Keratinocyte (primary cell): ENCODE data around the gene ATG9B. TPM values are rescaled to one million over a fixed set of nuclear protein-coding genes. Genes with fewer than 3 reads are reported as not detected.

Experiments used
- DNase-seq: peaks from one replicate; pipeline ENCODE4 v3.0.0-alpha.2; 2011; ENCODE audit warnings: low read depth, missing footprints, low spot score
- FAIRE-seq: peaks from 2 replicates; lab custom pipeline; 2011; peaks lifted over from hg19 to GRCh38; lab: Jason Lieb, UNC
- H2AFZ ChIP-seq: 2 replicates; pipeline ENCODE4 v1.6.0; 2012; ENCODE audit warnings: low read length, control low read depth, inconsistent platforms; ENCODE audit not compliant: control insufficient read depth
- H3K27ac ChIP-seq: 2 replicates; pipeline ENCODE4 v1.5.1; 2011; ENCODE audit warnings: low read length; ENCODE audit not compliant: control insufficient read depth, insufficient read depth
- H3K27me3 ChIP-seq: 3 replicates; pipeline ENCODE4 v1.6.0; 2011; ENCODE audit warnings: low read length; ENCODE audit not compliant: control insufficient read depth, insufficient read depth; ENCODE audit errors: extremely low read depth
- H3K36me3 ChIP-seq, 2 experiments: 2 replicates in 1 of 2; 3 replicates in 1 of 2; pipeline ENCODE4 v1.5.1; 2011; ENCODE audit warnings: low read length in 2 of 2, mild to moderate bottlenecking in 1 of 2; ENCODE audit not compliant: control insufficient read depth in 2 of 2, insufficient read depth in 2 of 2; ENCODE audit errors: extremely low read depth in 1 of 2
- H3K4me1 ChIP-seq: 3 replicates; pipeline ENCODE4 v1.5.1; 2011; ENCODE audit warnings: low read length; ENCODE audit not compliant: control insufficient read depth, insufficient read depth; ENCODE audit errors: extremely low read depth
- H3K4me2 ChIP-seq: 3 replicates; pipeline ENCODE4 v1.6.0; 2011; ENCODE audit warnings: low read depth, low read length; ENCODE audit not compliant: control insufficient read depth, insufficient read depth; ENCODE audit errors: extremely low read depth
- H3K4me3 ChIP-seq, 3 experiments: fragments of 200-600 bp in 1 of 3; sonication (generic) in 1 of 3; 2 replicates in 2 of 3; 3 replicates in 1 of 3; pipeline ENCODE4 v1.5.1; 2011 to 2016; ENCODE audit warnings: low read length in 3 of 3, mild to moderate bottlenecking in 3 of 3, control low read depth in 2 of 3, inconsistent platforms in 1 of 3, low read depth in 1 of 3, mixed read lengths in 1 of 3, mixed run types in 1 of 3, moderate library complexity in 1 of 3; ENCODE audit not compliant: control insufficient read depth in 2 of 3, insufficient read depth in 2 of 3; ENCODE audit errors: extremely low read depth in 1 of 3
- H3K79me2 ChIP-seq: 2 replicates; pipeline ENCODE4 v1.6.0; 2012; ENCODE audit warnings: low read length; ENCODE audit not compliant: control insufficient read depth, insufficient read depth
- H3K9ac ChIP-seq: 3 replicates; pipeline ENCODE4 v1.6.0; 2011; ENCODE audit warnings: low read length; ENCODE audit not compliant: control insufficient read depth, insufficient read depth; ENCODE audit errors: extremely low read depth
- H3K9me1 ChIP-seq: 3 replicates; pipeline ENCODE4 v1.6.0; 2011; ENCODE audit warnings: low read length; ENCODE audit not compliant: control insufficient read depth, insufficient read depth; ENCODE audit errors: extremely low read depth
- H3K9me3 ChIP-seq: 2 replicates; pipeline ENCODE4 v1.5.1; 2012; ENCODE audit warnings: low read depth, low read length; ENCODE audit not compliant: control insufficient read depth
- H4K20me1 ChIP-seq: 3 replicates; pipeline ENCODE4 v1.6.0; 2011; ENCODE audit warnings: low read length; ENCODE audit not compliant: control insufficient read depth, insufficient read depth; ENCODE audit errors: extremely low read depth
- CTCF ChIP-seq, 3 experiments: IDR thresholded peaks in 1 of 3; conservative IDR thresholded peaks in 1 of 3; optimal IDR thresholded peaks in 1 of 3; 2 replicates in 2 of 3; 3 replicates in 1 of 3; pipeline versions ENCODE3 to v1.5.1; 2011; ENCODE audit warnings: low read length in 3 of 3, mild to moderate bottlenecking in 3 of 3, moderate library complexity in 2 of 3, control low read depth in 1 of 3, inconsistent platforms in 1 of 3; ENCODE audit not compliant: insufficient read depth in 2 of 3; ENCODE audit errors: extremely low read depth in 1 of 3
- EZH2 ChIP-seq: IDR thresholded peaks from one replicate; pipeline ENCODE4 v1.6.1; 2012; ENCODE audit warnings: inconsistent platforms, mild to moderate bottlenecking, low read length, moderate library complexity
- dilution Hi-C: fragments of 300-500 bp; cut with MboI; formaldehyde crosslinking; loops from one replicate; pipeline ENCODE4 v1.7.0; 2020; ENCODE audit warnings: low sequenced_read_pairs; ENCODE audit not compliant: extremely low pct_ligation_motif_present
- polyA plus RNA-seq, 5 experiments: library from polyadenylated mRNA; depleted of rRNA in 3 of 5; stranded (reverse) in 3 of 5; stranded (forward) in 1 of 5; unstranded in 1 of 5; fragments of >200 nt; gene quantifications; 1 replicate in 1 of 5; 2 replicates in 3 of 5; 3 replicates in 1 of 5; pipeline versions ENCODE4 v1.2.1 to v1.2.3, GENCODE V29; 2011 to 2012; ENCODE audit warnings: missing spikeins in 2 of 5, low read depth in 1 of 5, low replicate concordance in 1 of 5

ATG9B gene
- polyA plus RNA-seq, 1 donor (not counting 4 experiments of a cell fraction or from before 2014, with no cell fraction given), result 0.12 TPM

DNA sequence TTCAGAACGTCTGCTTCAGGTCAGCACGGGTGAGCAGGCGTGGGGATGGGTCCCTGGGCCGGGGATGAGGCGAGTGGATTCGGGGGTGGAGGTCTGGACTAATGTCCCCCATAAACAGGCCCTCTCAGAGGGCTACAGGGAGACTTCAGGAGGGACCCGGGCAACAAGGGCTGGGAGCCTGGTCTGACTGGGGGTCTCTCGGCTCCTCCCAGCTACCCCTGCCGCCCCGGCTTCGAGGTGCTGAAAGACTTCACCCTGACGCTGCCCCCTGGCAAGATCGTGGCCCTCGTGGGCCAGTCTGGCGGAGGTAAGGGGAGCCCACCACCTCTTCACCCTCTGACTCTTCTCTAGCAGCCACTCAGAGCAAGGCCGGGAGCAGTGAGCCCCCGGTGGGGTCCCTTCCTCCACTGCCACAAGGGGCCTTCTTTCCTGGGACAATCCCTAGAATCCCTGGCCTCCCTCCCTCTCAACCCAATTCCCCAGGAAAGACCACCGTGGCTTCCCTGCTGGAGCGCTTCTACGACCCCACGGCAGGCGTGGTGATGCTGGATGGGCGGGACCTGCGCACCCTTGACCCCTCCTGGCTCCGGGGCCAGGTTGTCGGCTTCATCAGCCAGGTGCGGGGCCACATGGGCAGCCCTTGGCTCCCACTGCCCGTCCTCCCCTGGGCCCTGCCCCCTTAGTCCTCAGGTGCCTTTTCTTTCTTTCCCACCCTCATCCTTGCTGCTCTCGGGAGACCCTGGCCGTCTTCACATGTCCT lies 16.5 kb upstream of the ATG9B start:
- DNase-seq (no peak), FAIRE-seq (no peak)
- dilution Hi-C loops, result no loop called here
- Histone ChIP-seq H4K20me1 (no peaks in the 10 kb centered on the region), H3K79me2 (no peaks in the 10 kb centered on the region), H3K27me3 (no peaks in the 10 kb centered on the region), H3K4me1 (peaks cover 8% of the 10 kb centered on the region), H2AFZ (no peak overlapping the region), H3K27ac (no peak overlapping the region), H3K4me3 (no peak overlapping the region), H3K9me3 (no peaks in the 10 kb centered on the region), H3K9ac (no peak overlapping the region), H3K36me3 (peaks cover 16 to 32% of the 10 kb centered on the region in 2 experiments), H3K4me2 (no peak overlapping the region), H3K9me1 (no peaks in the 10 kb centered on the region)
- TF ChIP-seq EZH2 (no peak), CTCF (optimal IDR thresholded peaks at IDR 0.05 in 1 of 3, IDR thresholded peaks at IDR 0.05 in 1 of 3, conservative IDR thresholded peaks at IDR 0.05 in 1 of 3; ENCODE audit: extremely low read depth in 1 of 3, insufficient read depth in 2 of 3, low read length in 3 of 3) (no peak)

- H4K20me1 ChIP-seq, result no peaks in the 10 kb centered on the region
- no peak overlapping the region for H3K4me3 ChIP-seq
- TF ChIP-seq CTCF (optimal IDR thresholded peaks at IDR 0.05 in 1 of 3, IDR thresholded peaks at IDR 0.05 in 1 of 3, conservative IDR thresholded peaks at IDR 0.05 in 1 of 3; ENCODE audit: extremely low read depth in 1 of 3, insufficient read depth in 2 of 3, low read length in 3 of 3) (no peak), EZH2 (no peak)
- FAIRE-seq (no peak), DNase-seq (no peak)
- peaks cover 22 to 33% of the 10 kb centered on the region in 2 experiments for H3K36me3 ChIP-seq
- H3K79me2 ChIP-seq, result no peaks in the 10 kb centered on the region
- H3K4me2 ChIP-seq, result no peak overlapping the region
- dilution Hi-C loops, result no loop called here
- no peaks in the 10 kb centered on the region for H3K9me1 ChIP-seq
- no peaks in the 10 kb centered on the region for H3K27me3 ChIP-seq
- H3K27ac ChIP-seq, result no peak overlapping the region
- no peak overlapping the region for H2AFZ ChIP-seq
- peaks cover 8% of the 10 kb centered on the region for H3K4me1 ChIP-seq
- no peaks in the 10 kb centered on the region for H3K9me3 ChIP-seq
- H3K9ac ChIP-seq, result no peak overlapping the region
Measured at GRCh38 chr7:151039850-151040548, 15.7 kb upstream of the ATG9B start.
